DOHH2 (cell line): Measurements from ENCODE around the gene MBD3.

ENCODE experiments used
- EZH2phosphoT487 ChIP-seq: fragments of 200-600 bp; sonication (generic); IDR thresholded peaks from 2 replicates; pipeline ENCODE4 v1.6.1; 2017; ENCODE audit warnings: borderline replicate concordance, mild to moderate bottlenecking, antibody characterized with exemption, low read length, moderate library complexity, mixed read lengths
- TF ChIP-seq, protein P1 (sequence below): fragments of 200-600 bp; sonication (generic); IDR thresholded peaks from one replicate; pipeline ENCODE4 v1.5.1; 2014; ENCODE audit warnings: antibody characterized with exemption, mild to moderate bottlenecking, low read depth, low read length; ENCODE audit not compliant: poor library complexity, severe bottlenecking

DNA sequence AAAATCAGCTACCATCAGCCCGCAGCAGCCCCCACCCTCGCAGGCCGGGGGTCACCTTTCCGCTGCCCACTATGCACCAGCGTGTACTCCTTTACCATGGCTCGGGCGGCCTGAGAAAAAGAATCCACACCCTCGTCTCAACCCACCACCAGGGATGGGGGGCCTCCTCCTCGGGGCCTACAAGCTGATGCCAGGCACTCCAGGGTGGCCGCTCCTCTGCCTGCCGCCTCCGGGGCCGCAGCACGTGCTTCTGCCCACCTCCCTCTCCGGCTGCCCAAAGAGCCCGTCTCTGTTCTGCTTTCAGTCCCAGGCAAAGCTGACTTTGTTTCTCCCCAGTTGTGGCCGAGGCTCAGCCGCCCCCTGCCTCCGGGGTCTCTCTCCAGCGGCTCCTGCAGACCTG, 13.4 kb downstream of the MBD3 start:
- TF ChIP-seq, protein P1, sequence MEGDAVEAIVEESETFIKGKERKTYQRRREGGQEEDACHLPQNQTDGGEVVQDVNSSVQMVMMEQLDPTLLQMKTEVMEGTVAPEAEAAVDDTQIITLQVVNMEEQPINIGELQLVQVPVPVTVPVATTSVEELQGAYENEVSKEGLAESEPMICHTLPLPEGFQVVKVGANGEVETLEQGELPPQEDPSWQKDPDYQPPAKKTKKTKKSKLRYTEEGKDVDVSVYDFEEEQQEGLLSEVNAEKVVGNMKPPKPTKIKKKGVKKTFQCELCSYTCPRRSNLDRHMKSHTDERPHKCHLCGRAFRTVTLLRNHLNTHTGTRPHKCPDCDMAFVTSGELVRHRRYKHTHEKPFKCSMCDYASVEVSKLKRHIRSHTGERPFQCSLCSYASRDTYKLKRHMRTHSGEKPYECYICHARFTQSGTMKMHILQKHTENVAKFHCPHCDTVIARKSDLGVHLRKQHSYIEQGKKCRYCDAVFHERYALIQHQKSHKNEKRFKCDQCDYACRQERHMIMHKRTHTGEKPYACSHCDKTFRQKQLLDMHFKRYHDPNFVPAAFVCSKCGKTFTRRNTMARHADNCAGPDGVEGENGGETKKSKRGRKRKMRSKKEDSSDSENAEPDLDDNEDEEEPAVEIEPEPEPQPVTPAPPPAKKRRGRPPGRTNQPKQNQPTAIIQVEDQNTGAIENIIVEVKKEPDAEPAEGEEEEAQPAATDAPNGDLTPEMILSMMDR: no peak
- TF ChIP-seq EZH2phosphoT487: no peak
